ENCODE data around the gene MACROD1.

MACROD1 gene

DNA sequence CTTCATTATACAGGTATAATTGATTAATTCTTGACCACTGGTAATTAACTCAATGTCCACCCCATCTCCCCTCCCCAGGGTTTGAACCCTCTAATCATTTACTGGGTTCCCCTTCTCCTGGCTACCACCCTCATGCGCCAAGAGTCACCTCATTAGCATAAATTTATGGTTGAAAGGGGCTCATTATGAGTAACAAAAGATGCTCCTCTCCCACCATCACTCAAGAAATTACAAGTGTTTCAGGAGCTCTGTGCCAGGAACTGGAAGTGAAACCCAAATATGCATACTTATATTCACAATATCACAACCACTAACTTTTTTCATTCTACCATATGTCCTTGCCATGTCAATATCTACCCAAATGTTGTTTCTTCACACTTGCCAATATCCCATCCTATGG, 12.3 kb upstream of the MACROD1 start:
- TF ChIP-seq, protein P1, sequence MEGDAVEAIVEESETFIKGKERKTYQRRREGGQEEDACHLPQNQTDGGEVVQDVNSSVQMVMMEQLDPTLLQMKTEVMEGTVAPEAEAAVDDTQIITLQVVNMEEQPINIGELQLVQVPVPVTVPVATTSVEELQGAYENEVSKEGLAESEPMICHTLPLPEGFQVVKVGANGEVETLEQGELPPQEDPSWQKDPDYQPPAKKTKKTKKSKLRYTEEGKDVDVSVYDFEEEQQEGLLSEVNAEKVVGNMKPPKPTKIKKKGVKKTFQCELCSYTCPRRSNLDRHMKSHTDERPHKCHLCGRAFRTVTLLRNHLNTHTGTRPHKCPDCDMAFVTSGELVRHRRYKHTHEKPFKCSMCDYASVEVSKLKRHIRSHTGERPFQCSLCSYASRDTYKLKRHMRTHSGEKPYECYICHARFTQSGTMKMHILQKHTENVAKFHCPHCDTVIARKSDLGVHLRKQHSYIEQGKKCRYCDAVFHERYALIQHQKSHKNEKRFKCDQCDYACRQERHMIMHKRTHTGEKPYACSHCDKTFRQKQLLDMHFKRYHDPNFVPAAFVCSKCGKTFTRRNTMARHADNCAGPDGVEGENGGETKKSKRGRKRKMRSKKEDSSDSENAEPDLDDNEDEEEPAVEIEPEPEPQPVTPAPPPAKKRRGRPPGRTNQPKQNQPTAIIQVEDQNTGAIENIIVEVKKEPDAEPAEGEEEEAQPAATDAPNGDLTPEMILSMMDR (IDR thresholded peaks at IDR 0.05; ENCODE audit: low read depth, low read length) = no peak
- no peak for DNase-seq (ENCODE audit: low read depth in 2 of 2)
- no peak overlapping the region for H3K4me3 ChIP-seq (replicated peaks in 1 of 2; ENCODE audit: low read depth in 2 of 2, low read length in 2 of 2)

DNA sequence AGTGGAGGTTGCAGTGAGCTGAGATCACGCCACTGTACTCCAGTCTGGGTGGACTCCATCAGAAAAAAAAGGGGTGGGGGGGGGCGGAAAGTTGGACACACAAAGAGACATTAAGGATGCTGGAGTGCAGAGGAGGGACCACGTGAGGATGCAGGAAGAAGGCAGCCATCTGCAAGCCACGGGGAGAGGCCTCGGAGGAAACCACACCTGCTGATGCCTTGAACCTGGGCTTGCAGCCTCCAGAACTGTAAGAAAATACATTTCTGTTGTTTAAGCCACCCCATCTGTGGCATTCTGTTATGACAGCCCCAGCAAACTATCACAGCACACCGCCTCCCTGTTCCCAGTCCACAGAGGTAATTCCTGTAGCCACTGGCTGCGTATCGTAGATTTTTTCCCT, 10.8 kb upstream of the MACROD1 start:
- DNase-seq (ENCODE audit: low read depth in 2 of 2) = no peak
- TF ChIP-seq, protein P1 (IDR thresholded peaks at IDR 0.05; ENCODE audit: low read depth, low read length) = no peak
- H3K4me3 ChIP-seq (replicated peaks in 1 of 2; ENCODE audit: low read depth in 2 of 2, low read length in 2 of 2) = no peak overlapping the region

GRCh38 chr11:64173616-64174355, 7.9 kb upstream of the MACROD1 start:
- TF ChIP-seq, protein P1 (IDR thresholded peaks at IDR 0.05; ENCODE audit: low read depth, low read length) = no peak
- peak in 1 of 2 donors; percentile 47 for DNase-seq (ENCODE audit: low read depth in 2 of 2)
- H3K4me3 ChIP-seq (replicated peaks in 1 of 2; ENCODE audit: low read depth in 2 of 2, low read length in 2 of 2) = no peak overlapping the region

DNA sequence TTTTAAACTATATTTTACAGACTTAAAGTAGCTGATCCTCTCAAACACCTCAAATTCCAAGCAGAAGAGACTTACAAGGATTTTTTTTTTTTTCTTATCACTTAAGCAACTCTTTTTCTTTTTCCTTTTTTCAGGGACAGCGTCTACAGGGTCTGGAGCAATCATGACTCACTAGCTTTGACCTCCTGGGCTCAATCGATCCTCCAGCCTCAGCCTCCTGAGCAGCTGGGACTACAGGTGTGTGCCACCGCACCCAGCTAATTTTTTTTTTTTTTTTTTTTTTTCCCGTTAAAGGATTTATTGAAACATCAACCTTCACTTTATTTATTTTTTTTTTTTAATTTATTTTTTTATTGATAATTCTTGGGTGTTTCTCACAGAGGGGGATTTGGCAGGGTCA, 4.5 kb upstream of the MACROD1 start:
- no peak overlapping the region for H3K4me3 ChIP-seq (replicated peaks in 1 of 2; ENCODE audit: low read depth in 2 of 2, low read length in 2 of 2)
- TF ChIP-seq, protein P1 (IDR thresholded peaks at IDR 0.05; ENCODE audit: low read depth, low read length) = no peak
- no peak for DNase-seq (ENCODE audit: low read depth in 2 of 2)

GRCh38 chr11:64165481-64165841, 452 bp downstream of the MACROD1 start:
- TF ChIP-seq, protein P1 (IDR thresholded peaks at IDR 0.05; ENCODE audit: low read depth, low read length) = no peak
- H3K4me3 ChIP-seq (replicated peaks in 1 of 2; ENCODE audit: low read depth in 2 of 2, low read length in 2 of 2) = peak overlapping the region; percentile 64 to 65
- no peak for DNase-seq (ENCODE audit: low read depth in 2 of 2)

DNA sequence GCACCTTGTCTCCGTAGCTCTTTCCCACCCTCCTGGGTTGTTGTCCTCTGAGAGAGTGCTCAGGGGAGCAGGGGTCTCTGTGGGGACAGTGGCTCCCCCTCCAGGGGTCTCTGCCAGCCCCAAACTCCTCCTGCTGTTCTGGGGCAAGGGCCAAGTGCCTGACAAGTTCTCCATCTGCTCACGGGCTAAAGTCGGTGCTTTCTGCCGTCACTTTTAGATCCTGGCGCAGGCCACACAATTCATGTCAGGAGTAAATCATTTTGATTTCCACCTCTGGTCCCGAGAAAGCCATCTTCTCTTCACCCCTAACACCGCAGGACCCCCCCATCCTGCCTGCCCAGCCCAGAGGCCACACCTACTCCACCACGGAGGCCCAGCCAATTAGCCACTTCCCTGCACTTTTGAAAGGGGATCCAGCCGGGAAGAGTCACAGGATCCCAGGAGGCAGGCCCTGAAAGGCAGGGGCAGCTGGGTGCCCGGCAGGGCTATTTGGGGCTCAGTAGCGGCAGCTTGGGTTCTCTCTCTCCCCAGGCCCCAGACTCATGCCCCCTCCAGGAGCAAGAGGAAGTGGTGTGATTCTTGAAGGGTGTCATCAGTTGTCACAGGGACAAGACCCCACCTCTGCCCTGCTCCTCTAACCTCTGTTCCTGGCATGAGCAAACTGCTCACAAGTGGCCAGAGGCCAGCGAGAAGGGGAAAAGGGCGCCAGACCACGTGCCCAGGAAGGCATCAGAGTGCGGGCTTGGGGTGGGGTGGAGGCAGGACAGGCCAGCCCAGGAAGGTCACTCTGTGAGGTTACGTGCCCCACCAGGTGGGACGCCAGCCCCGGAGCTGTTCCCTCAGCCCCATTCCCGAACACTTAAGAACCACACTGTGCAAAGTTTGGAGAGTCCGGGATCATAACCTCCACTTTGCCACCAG, 1.3 kb downstream of the MACROD1 start:
- peak overlapping the region; percentile 64 to 65 for H3K4me3 ChIP-seq (replicated peaks in 1 of 2; ENCODE audit: low read depth in 2 of 2, low read length in 2 of 2)
- TF ChIP-seq, protein P1 (IDR thresholded peaks at IDR 0.05; ENCODE audit: low read depth, low read length) = no peak
- no peak for DNase-seq (ENCODE audit: low read depth in 2 of 2)
